ENCODE results near the gene CNPY4. TPM values are rescaled to one million over a fixed set of nuclear protein-coding genes. Genes with fewer than 3 reads are reported as not detected.

The CNPY4 gene
- total and polyA plus RNA-seq, 12 donors, result 14.0 to 46.5 (median 24.2) TPM

DNA sequence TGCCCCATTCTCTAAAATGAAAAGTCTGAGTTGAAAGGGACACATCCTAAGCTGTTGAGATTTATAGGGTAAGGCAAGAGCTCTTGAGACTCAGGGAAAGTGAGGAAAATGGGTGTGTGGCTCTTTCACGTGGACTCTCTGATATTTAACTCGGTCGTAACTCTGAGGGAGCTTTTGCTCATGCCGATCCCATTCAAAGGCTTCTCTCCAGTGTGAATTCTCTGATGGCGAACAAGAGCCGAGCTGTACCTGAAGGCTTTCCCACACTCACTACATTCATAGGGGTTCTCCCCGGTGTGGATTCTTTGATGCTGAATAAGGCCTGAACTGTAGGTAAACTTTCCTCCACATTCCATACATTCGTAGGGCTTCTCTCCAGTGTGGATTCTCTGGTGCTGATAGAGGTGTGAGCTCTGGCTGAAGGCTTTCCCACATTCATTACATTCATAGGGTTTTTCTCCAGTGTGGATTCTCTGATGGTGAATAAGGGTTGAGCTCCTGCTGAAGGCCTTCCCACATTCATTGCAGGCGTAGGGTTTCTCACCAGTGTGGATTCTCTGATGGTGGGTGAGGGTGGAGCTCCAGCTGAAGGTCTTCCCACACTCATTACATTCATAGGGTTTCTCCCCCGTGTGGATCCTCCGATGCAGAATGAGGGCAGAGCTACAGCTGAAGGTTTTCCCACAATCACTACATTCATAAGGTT, 48.3 kb upstream of the CNPY4 start:
- no peaks in the 10 kb centered on the region for H3K27me3 ChIP-seq
- peaks cover 0 to 19% (median 0%) of the 10 kb centered on the region in 3 donors for H3K9me3 ChIP-seq (replicated peaks in 1 of 3)
- 94 to 99% (median 98%) methylated on average over 11 of the region's 11 CpGs for WGBS, 4 donors
- TF ChIP-seq, protein P1, sequence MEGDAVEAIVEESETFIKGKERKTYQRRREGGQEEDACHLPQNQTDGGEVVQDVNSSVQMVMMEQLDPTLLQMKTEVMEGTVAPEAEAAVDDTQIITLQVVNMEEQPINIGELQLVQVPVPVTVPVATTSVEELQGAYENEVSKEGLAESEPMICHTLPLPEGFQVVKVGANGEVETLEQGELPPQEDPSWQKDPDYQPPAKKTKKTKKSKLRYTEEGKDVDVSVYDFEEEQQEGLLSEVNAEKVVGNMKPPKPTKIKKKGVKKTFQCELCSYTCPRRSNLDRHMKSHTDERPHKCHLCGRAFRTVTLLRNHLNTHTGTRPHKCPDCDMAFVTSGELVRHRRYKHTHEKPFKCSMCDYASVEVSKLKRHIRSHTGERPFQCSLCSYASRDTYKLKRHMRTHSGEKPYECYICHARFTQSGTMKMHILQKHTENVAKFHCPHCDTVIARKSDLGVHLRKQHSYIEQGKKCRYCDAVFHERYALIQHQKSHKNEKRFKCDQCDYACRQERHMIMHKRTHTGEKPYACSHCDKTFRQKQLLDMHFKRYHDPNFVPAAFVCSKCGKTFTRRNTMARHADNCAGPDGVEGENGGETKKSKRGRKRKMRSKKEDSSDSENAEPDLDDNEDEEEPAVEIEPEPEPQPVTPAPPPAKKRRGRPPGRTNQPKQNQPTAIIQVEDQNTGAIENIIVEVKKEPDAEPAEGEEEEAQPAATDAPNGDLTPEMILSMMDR (IDR thresholded peaks at IDR 0.05), result no peak
- TF ChIP-seq POLR2A (IDR thresholded peaks at IDR 0.05), result no peak
- DNase-seq, result no peak
- peaks cover 0 to 71% of the 10 kb centered on the region in 2 donors for H3K36me3 ChIP-seq (replicated peaks in 1 of 2)
- intact Hi-C loops (cut with DNase I), result no loop called here
- peaks cover 2 to 5% of the 10 kb centered on the region in 2 donors for H3K4me1 ChIP-seq (replicated peaks in 1 of 2)
- no peak overlapping the region for H3K27ac ChIP-seq
- H3K4me3 ChIP-seq, result no peak overlapping the region

DNA sequence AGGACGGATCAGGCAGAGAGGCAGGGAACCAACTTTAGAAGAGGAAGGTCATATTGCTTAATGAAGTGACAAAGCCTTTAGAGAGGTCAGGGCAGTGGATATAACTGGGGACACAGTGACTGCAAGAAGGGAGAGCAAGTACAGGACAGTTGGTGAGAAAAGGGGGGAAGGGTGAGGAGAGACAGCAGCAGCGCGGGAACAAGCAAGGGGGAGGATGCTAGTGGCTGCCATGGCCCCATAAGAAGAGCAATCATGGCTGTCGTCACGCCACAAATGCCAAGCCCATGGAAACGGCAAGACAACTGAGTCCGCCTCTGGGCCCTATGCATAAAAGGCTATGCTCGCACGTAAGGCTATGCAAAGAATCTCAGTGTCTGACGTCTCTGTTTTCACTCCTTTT, 47.0 kb upstream of the CNPY4 start:
- DNase-seq, result no peak
- H3K27me3 ChIP-seq, result no peaks in the 10 kb centered on the region
- no peak overlapping the region for H3K4me3 ChIP-seq
- TF ChIP-seq POLR2A (IDR thresholded peaks at IDR 0.05), result no peak
- TF ChIP-seq, protein P1 (IDR thresholded peaks at IDR 0.05), result no peak
- H3K27ac ChIP-seq, result no peak overlapping the region
- peaks cover 0 to 84% of the 10 kb centered on the region in 2 donors for H3K36me3 ChIP-seq (replicated peaks in 1 of 2)
- 94 to 98% (median 97%) methylated on average over 10 of the region's 10 CpGs for WGBS, 4 donors
- H3K9me3 ChIP-seq (replicated peaks in 1 of 3), result peaks cover 0 to 19% (median 0%) of the 10 kb centered on the region in 3 donors
- intact Hi-C loops (cut with DNase I), result no loop called here
- H3K4me1 ChIP-seq (replicated peaks in 1 of 2), result no peaks in the 10 kb centered on the region

DNA sequence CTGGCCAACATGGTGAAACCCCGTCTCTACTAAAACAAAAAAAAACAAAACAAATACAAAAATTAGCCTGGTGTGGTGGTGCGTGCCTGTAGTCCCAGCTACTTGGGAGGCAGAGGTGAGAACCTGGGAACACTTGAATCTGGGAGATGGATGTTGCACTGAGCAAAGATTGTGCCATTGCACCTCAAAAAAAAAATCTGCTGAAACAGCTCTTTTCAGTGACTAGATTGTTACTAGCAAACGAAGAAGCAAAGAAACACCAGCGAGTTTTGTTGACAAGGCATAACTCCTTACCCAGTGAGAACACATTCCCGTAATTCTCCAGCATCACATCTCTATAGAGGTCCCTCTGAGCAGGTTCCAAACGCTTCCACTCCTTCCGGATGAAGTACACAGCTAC, 44.6 kb upstream of the CNPY4 start:
- Histone ChIP-seq H3K27ac (no peak overlapping the region), H3K4me3 (no peak overlapping the region), H3K9me3 (replicated peaks in 1 of 3) (peaks cover 0 to 19% (median 0%) of the 10 kb centered on the region in 3 donors), H3K27me3 (no peaks in the 10 kb centered on the region), H3K36me3 (replicated peaks in 1 of 2) (peaks cover 0 to 84% of the 10 kb centered on the region in 2 donors), H3K4me1 (replicated peaks in 1 of 2) (peaks cover 0 to 5% of the 10 kb centered on the region in 2 donors)
- intact Hi-C loops (cut with DNase I), result no loop called here
- no peak for DNase-seq
- no peak for TF ChIP-seq POLR2A (IDR thresholded peaks at IDR 0.05)
- TF ChIP-seq, protein P1 (IDR thresholded peaks at IDR 0.05), result no peak
- 84 to 96% (median 95%) methylated on average over 7 of the region's 7 CpGs for WGBS, 4 donors

DNA sequence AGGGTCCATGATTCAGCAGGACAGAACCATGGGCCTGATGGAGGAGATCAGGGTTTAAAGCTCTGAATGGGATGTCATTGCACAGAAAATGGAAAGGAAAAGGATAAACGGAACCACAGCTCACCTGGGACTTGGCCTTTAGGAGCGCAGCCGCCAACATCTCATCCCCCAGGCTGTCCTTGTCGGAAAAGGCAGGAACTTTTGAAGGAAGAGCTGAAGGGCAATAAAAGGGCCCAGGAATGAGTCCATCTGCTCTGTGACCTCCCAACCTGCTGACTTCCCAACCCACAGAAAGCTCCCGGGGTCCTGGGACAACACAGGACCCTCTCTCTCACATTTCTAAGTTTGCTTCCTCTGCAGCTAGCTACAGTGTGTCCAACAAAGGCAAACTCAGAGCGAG, 44.0 kb upstream of the CNPY4 start:
- WGBS, 4 donors, result 86 to 98% (median 94%) methylated on average over 6 of the region's 6 CpGs
- Histone ChIP-seq H3K4me3 (no peak overlapping the region), H3K36me3 (replicated peaks in 1 of 2) (peaks cover 0 to 78% of the 10 kb centered on the region in 2 donors), H3K27me3 (no peaks in the 10 kb centered on the region), H3K9me3 (replicated peaks in 1 of 3) (peaks cover 0 to 19% (median 0%) of the 10 kb centered on the region in 3 donors), H3K27ac (no peak overlapping the region), H3K4me1 (replicated peaks in 1 of 2) (peaks cover 3 to 11% of the 10 kb centered on the region in 2 donors)
- intact Hi-C loops (cut with DNase I), result no loop called here
- TF ChIP-seq, protein P1 (IDR thresholded peaks at IDR 0.05), result no peak
- no peak for DNase-seq
